GM12872 (cell line): ENCODE data around the gene SLC7A14.

ENCODE experiments used
- TF ChIP-seq, protein P1 (sequence below): IDR thresholded peaks from 3 replicates; pipeline ENCODE4 v1.5.1; 2011; ENCODE audit warnings: low read depth, mild to moderate bottlenecking, low read length, moderate library complexity; ENCODE audit not compliant: insufficient read depth

Gene SLC7A14

DNA sequence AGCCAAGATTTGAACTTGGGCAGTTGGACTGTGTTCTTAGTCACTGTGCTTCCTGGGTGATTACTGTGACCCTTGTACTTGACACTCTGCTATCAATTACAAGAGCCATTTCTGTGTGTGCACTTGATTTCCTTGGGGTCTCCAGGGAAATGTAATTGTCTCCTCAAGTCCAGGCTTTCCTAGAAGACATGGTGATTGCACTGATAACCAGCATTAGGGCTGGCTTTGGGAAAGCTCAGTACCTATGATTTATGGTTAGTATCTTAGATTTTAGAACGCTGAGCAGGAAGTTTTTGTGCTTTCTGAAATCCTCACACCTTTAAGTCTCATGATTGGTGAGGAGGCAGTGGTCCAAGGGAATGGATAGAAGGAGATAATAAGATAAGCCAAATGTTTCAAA lies 168.8 kb downstream of the SLC7A14 start:
- TF ChIP-seq, protein P1, sequence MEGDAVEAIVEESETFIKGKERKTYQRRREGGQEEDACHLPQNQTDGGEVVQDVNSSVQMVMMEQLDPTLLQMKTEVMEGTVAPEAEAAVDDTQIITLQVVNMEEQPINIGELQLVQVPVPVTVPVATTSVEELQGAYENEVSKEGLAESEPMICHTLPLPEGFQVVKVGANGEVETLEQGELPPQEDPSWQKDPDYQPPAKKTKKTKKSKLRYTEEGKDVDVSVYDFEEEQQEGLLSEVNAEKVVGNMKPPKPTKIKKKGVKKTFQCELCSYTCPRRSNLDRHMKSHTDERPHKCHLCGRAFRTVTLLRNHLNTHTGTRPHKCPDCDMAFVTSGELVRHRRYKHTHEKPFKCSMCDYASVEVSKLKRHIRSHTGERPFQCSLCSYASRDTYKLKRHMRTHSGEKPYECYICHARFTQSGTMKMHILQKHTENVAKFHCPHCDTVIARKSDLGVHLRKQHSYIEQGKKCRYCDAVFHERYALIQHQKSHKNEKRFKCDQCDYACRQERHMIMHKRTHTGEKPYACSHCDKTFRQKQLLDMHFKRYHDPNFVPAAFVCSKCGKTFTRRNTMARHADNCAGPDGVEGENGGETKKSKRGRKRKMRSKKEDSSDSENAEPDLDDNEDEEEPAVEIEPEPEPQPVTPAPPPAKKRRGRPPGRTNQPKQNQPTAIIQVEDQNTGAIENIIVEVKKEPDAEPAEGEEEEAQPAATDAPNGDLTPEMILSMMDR, result no peak

DNA sequence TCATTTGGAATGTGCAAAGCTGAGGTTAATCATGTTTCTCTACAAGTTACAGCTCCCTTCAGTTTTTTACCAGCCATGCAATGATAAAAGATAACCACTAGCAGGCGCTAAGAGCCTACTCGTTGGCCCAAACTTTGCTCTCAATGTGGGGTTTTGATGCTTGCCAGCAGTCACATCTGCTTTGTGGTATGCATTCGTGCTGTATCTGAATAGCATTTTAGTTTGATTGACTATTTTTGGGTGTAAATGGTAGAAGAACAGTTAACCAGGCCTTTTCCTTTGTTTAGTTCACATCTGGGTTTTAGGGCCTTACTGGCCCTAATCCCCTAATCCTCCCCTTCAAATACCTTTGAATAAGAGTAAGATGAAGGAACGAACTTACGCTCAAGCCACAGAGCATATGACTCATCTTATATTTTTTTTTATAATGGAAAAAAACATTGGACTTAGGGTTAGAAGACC lies 171.6 kb downstream of the SLC7A14 start:
- TF ChIP-seq, protein P1, result peak; percentile 99

DNA sequence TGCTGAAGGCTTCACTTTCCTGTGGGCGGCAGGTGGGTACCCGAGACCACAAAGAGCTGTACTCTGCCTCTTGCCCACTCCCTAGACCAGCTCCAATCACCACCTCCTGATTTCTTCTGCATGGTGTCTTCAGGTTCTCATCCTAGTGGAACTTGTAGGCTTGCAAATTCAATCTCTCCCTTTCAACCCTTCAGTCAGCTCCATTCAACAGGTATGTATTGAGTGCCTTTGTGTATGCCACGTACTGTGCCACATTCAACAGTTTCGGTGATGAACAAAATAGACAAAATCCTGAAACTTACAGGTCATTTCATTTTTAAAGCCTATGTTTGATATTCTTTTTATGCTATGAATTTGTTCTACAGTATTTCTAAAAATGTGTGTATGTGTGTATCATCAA lies 172.6 kb downstream of the SLC7A14 start:
- TF ChIP-seq, protein P1, result no peak

DNA sequence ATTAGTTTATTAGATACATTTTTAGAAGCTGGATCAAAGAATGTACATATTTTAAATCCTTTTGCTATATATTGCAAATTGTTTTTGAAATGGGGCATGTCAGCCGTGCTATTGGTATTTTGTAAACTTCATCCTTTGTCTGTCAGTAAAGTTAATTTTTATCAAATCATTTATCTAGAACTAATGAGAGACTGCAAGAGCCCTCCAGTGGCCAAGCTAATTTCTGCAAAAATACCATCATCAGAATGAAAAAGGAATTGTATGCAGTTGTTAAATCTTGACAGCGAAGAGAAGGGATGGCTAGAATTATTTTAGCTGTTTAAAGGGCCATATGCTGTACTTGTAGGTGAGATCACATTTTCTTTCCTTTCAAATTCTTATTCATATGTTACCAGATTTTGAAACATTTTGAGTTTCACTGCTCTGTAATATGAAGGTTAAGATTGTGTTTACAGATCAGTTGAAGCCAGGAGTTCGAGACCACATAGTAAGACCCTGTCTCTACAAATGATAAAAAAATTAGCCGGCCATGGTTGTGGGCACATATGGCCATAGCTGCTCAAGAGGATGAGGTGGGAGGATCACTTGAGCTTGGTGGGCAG lies 175.3 kb downstream of the SLC7A14 start:
- TF ChIP-seq, protein P1, result peak; percentile 56
